Heart left ventricle (tissue), 13 donors: ENCODE measurements around the gene TBL1X.

Experiments used
- CTCF ChIP-seq, 12 donors: fragments of 200-600 bp; sonication (generic) in 4 of 12; IDR thresholded peaks; one replicate each; pipeline versions ENCODE4 v1.5.0 to v1.8.0; 2018 to 2022; ENCODE audit warnings: antibody characterized with exemption in 12 of 12, mild to moderate bottlenecking in 5 of 12
- POLR2A ChIP-seq, 2 donors: fragments of 450-650 bp; IDR thresholded peaks; one replicate each; pipeline ENCODE4 v1.6.1; 2017; ENCODE audit warnings: antibody characterized with exemption in 2 of 2, mild to moderate bottlenecking in 2 of 2, moderate library complexity in 2 of 2
- donor health status: ischemic (EF 13 %, LVEDD 7.1; RV severe dilation, severe dysfunction).
- donor health status: DM: no; HTN: yes; CAD: no.
- donor health status: DM: no; HTN: no; CAD: no.
- donor health status: ischemic (EF 25% LVEDD 6.9; RV normal size, moderate dysfunction).
- donor health status: ischemic (EF 25% LVEDD 5.7; RV mildly dilated, moderate dysfunction).
- donor health status: ischemic (EF 35%, LVEDD 5.7; RV mildly dilated, moderate dysfunction).
- donor health status: nonischemic (EF 11% LVEDD 7.7; RV severe dilation, severe dysfunction).
- donor health status: DM: yes; HTN: yes; CAD: no.
- donor health status: PGD.
- donor health status: ischemic (EF 29% LVEDD 5.4; RV normal size, mild dysfunction).
- donor health status: nonischemic (EF 23%, LVEDD 6.1; RV moderate dilation, normal function).

- TF ChIP-seq CTCF (IDR thresholded peaks at IDR 0.05), result no peak
- TF ChIP-seq POLR2A (IDR thresholded peaks at IDR 0.05), result no peak
These were observed 149.2 kb downstream of the TBL1X start for GRCh38 chrX:9614016-9614415.
